Upper lobe of left lung (tissue), 4 donors: ENCODE data around the gene CLHC1.

Experiments
- POLR2AphosphoS5 ChIP-seq, 2 donors: sonication (generic); formaldehyde crosslinking; IDR thresholded peaks; one replicate each; pipeline ENCODE4 v1.5.1; 2017; ENCODE audit warnings: antibody characterized with exemption in 2 of 2
- TF ChIP-seq, protein P1 (sequence below), 6 experiments: fragments of 450-650 bp in 4 of 6; fragments of 200-600 bp in 2 of 6; sonication (generic) in 2 of 6; IDR thresholded peaks; one replicate each; pipeline ENCODE4 v1.5.1; 2016 to 2019; ENCODE audit warnings: antibody characterized with exemption in 6 of 6

DNA sequence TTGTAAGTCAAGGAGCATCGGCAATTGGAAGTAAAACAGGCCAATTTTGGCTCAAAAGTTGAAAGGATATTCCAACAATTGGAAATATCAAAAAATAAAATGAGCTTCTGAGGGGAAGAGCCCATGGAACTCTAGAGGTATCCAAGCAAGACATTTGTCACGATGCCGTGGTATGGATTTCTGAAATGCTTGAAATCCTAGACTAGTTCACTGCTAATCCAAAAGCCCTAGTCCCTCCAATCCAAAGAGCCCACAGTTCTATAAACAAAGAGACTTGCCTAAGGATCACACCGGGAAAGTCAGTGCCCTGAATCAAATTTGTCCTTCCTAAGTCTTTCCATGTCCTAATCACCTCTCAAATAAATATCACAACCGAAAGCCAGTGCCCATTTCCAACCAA is 85.1 kb downstream of the CLHC1 start:
- TF ChIP-seq, protein P1, sequence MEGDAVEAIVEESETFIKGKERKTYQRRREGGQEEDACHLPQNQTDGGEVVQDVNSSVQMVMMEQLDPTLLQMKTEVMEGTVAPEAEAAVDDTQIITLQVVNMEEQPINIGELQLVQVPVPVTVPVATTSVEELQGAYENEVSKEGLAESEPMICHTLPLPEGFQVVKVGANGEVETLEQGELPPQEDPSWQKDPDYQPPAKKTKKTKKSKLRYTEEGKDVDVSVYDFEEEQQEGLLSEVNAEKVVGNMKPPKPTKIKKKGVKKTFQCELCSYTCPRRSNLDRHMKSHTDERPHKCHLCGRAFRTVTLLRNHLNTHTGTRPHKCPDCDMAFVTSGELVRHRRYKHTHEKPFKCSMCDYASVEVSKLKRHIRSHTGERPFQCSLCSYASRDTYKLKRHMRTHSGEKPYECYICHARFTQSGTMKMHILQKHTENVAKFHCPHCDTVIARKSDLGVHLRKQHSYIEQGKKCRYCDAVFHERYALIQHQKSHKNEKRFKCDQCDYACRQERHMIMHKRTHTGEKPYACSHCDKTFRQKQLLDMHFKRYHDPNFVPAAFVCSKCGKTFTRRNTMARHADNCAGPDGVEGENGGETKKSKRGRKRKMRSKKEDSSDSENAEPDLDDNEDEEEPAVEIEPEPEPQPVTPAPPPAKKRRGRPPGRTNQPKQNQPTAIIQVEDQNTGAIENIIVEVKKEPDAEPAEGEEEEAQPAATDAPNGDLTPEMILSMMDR (IDR thresholded peaks at IDR 0.05): no peak
- no peak for TF ChIP-seq POLR2AphosphoS5 (IDR thresholded peaks at IDR 0.05)
